CD14-positive monocyte (primary cell): ENCODE results near the gene PTPRD. TPM values are rescaled to one million over a fixed set of nuclear protein-coding genes. Genes with fewer than 3 reads are reported as not detected.

Source experiments
- DNase-seq, 3 donors: peaks; one replicate each; pipeline ENCODE4 v3.0.0-alpha.2; 2011 to 2022
- H2AFZ ChIP-seq: 2 replicates; pipeline ENCODE4 v1.6.0; 2012; ENCODE audit warnings: mild to moderate bottlenecking, low read depth, low read length, inconsistent platforms; ENCODE audit not compliant: insufficient read depth, poor library complexity, severe bottlenecking
- H3K27ac ChIP-seq, 2 donors: 1 replicate in 1 of 2; 2 replicates in 1 of 2; pipeline ENCODE4 v1.5.1; 2012 to 2013; ENCODE audit warnings: low read length in 2 of 2, control low read depth in 1 of 2, inconsistent platforms in 1 of 2, low read depth in 1 of 2, mild to moderate bottlenecking in 1 of 2
- H3K27me3 ChIP-seq, 2 donors: one replicate each; pipeline versions ENCODE4 v1.6.0 to v1.6.1; 2011 to 2013; ENCODE audit warnings: low read length in 2 of 2; ENCODE audit not compliant: control insufficient read depth in 2 of 2, insufficient read depth in 2 of 2
- H3K36me3 ChIP-seq, 2 donors: replicated peaks in 1 of 2; 1 replicate in 1 of 2; 2 replicates in 1 of 2; pipeline versions ENCODE4 v1.5.1 to v1.6.1; 2012 to 2013; ENCODE audit warnings: low read length in 2 of 2, control low read depth in 1 of 2, inconsistent platforms in 1 of 2, mild to moderate bottlenecking in 1 of 2; ENCODE audit not compliant: insufficient read depth in 2 of 2, control insufficient read depth in 1 of 2
- H3K4me1 ChIP-seq, 2 donors: 1 replicate in 1 of 2; 2 replicates in 1 of 2; pipeline versions ENCODE4 v1.5.1 to v1.6.1; 2012 to 2013; ENCODE audit warnings: low read length in 2 of 2, control low read depth in 1 of 2, inconsistent platforms in 1 of 2, mild to moderate bottlenecking in 1 of 2, moderate library complexity in 1 of 2; ENCODE audit not compliant: insufficient read depth in 2 of 2, control insufficient read depth in 1 of 2
- H3K4me2 ChIP-seq: replicated peaks from 2 replicates; pipeline ENCODE3; 2012; ENCODE audit warnings: low read length, moderate library complexity, mild to moderate bottlenecking; ENCODE audit not compliant: poor library complexity, severe bottlenecking; ENCODE audit errors: extremely low read depth
- H3K4me3 ChIP-seq, 3 experiments: fragments of 200-600 bp in 1 of 3; sonication (generic) in 1 of 3; replicated peaks in 1 of 3; 1 replicate in 2 of 3; 2 replicates in 1 of 3; pipeline ENCODE4 v1.5.1; 2011 to 2013; ENCODE audit warnings: low read length in 3 of 3, mild to moderate bottlenecking in 3 of 3, control low read depth in 2 of 3, low read depth in 2 of 3, inconsistent platforms in 1 of 3, moderate library complexity in 1 of 3
- H3K79me2 ChIP-seq: 2 replicates; pipeline ENCODE4 v1.6.0; 2012; ENCODE audit warnings: mild to moderate bottlenecking, control low read depth, inconsistent platforms, low read length, moderate library complexity; ENCODE audit not compliant: insufficient read depth
- H3K9ac ChIP-seq: 2 replicates; pipeline ENCODE4 v1.6.0; 2017; ENCODE audit warnings: low read length, mild to moderate bottlenecking; ENCODE audit not compliant: insufficient read depth, poor library complexity, severe bottlenecking
- H3K9me3 ChIP-seq, 2 donors: replicated peaks in 1 of 2; 1 replicate in 1 of 2; 2 replicates in 1 of 2; pipeline versions ENCODE4 v1.5.1 to v1.6.1; 2012 to 2013; ENCODE audit warnings: low read length in 2 of 2, control low read depth in 1 of 2; ENCODE audit not compliant: control insufficient read depth in 1 of 2, insufficient read depth in 1 of 2
- H4K20me1 ChIP-seq: 2 replicates; pipeline ENCODE4 v1.6.0; 2012; ENCODE audit warnings: mild to moderate bottlenecking, low read length, control low read depth, moderate library complexity; ENCODE audit not compliant: insufficient read depth
- H3K27ac Mint-ChIP-seq, 7 donors: one replicate each; pipeline ENCODE4 v1.8.0; 2020; ENCODE audit warnings: mild to moderate bottlenecking in 7 of 7, mixed read lengths in 7 of 7, moderate library complexity in 6 of 7, inconsistent platforms in 2 of 7
- H3K27me3 Mint-ChIP-seq, 3 donors: one replicate each; pipeline ENCODE4 v1.8.0; 2021 to 2022; ENCODE audit warnings: low read depth in 3 of 3, mild to moderate bottlenecking in 3 of 3, mixed read lengths in 3 of 3, moderate library complexity in 3 of 3, inconsistent platforms in 1 of 3
- H3K36me3 Mint-ChIP-seq, 2 donors: one replicate each; pipeline ENCODE4 v1.8.0; 2020; ENCODE audit warnings: mixed read lengths in 2 of 2, inconsistent platforms in 1 of 2, mild to moderate bottlenecking in 1 of 2
- H3K4me1 Mint-ChIP-seq: one replicate; pipeline ENCODE4 v1.8.0; 2020; ENCODE audit warnings: mild to moderate bottlenecking, mixed read lengths
- H3K4me3 Mint-ChIP-seq, 2 donors: one replicate each; pipeline ENCODE4 v1.8.0; 2020; ENCODE audit warnings: mild to moderate bottlenecking in 2 of 2, mixed read lengths in 2 of 2, moderate library complexity in 1 of 2
- H3K9me3 Mint-ChIP-seq, 7 donors: one replicate each; pipeline ENCODE4 v1.8.0; 2020 to 2022; ENCODE audit warnings: mixed read lengths in 7 of 7, mild to moderate bottlenecking in 6 of 7, moderate library complexity in 6 of 7, inconsistent platforms in 2 of 7
- CTCF ChIP-seq: fragments of 200-600 bp; IDR thresholded peaks from one replicate; pipeline ENCODE4 v1.8.0; 2022; ENCODE audit warnings: antibody characterized with exemption, mild to moderate bottlenecking
- WGBS: methylation state at CpG from one replicate; pipeline ENCODE4 v1.1.5; 2013; ENCODE audit warnings: missing lambda C conversion rate; ENCODE audit not compliant: insufficient coverage; 5-methylcytosine and 5-hydroxymethylcytosine counted together
- intact Hi-C, 2 donors: fragments of 100-400 bp; cut with micrococcal nuclease; formaldehyde crosslinking; loops; one replicate each; pipeline versions ENCODE4 v1.15.0 to v1.15.1; 2023
- polyA plus RNA-seq, 3 donors: library from polyadenylated mRNA; depleted of rRNA in 1 of 3; unstranded in 2 of 3; stranded (reverse) in 1 of 3; fragments of 300-500 nt in 2 of 3; fragments of >200 nt in 1 of 3; fragmentation: Illumina TruSeq in 2 of 3; gene quantifications; 1 replicate in 2 of 3; 2 replicates in 1 of 3; pipeline ENCODE4 v1.2.3, GENCODE V29; 2012 to 2021

Gene PTPRD
- polyA plus RNA-seq, 3 donors = not detected

GRCh38 chr9:10052181-10052580 lies 560.6 kb downstream of the PTPRD start:
- Histone ChIP-seq H3K27ac (no peak overlapping the region), H3K9me3 (no peaks in the 10 kb centered on the region), H4K20me1 (no peaks in the 10 kb centered on the region), H3K4me3 (no peak overlapping the region), H3K9ac (no peak overlapping the region), H3K36me3 (no peaks in the 10 kb centered on the region), H3K27me3 (no peaks in the 10 kb centered on the region), H3K4me2 (no peak overlapping the region), H3K4me1 (no peaks in the 10 kb centered on the region), H2AFZ (no peak overlapping the region), H3K79me2 (no peaks in the 10 kb centered on the region)
- Mint-ChIP-seq H3K4me3 (no peak overlapping the region), H3K27me3 (peaks cover 0 to 2% (median 0%) of the 10 kb centered on the region in 3 donors), H3K27ac (no peak overlapping the region), H3K9me3 (no peaks in the 10 kb centered on the region), H3K4me1 (no peaks in the 10 kb centered on the region), H3K36me3 (no peaks in the 10 kb centered on the region)
- intact Hi-C loops = no loop called here
- no peak for TF ChIP-seq CTCF
- no CpG with 5 or more reads among the region's 1 CpG for WGBS
- no peak for DNase-seq

- Histone ChIP-seq H3K27me3 (no peaks in the 10 kb centered on the region), H3K4me2 (no peak overlapping the region), H3K4me1 (no peaks in the 10 kb centered on the region), H3K9me3 (no peaks in the 10 kb centered on the region), H3K36me3 (no peaks in the 10 kb centered on the region), H3K27ac (no peak overlapping the region), H3K4me3 (no peak overlapping the region), H4K20me1 (no peaks in the 10 kb centered on the region), H3K9ac (no peak overlapping the region), H3K79me2 (no peaks in the 10 kb centered on the region), H2AFZ (no peak overlapping the region)
- H3K4me1 Mint-ChIP-seq = no peaks in the 10 kb centered on the region
- H3K4me3 Mint-ChIP-seq = no peak overlapping the region
- no peak for DNase-seq
- no peaks in the 10 kb centered on the region for H3K9me3 Mint-ChIP-seq
- H3K27me3 Mint-ChIP-seq = peaks cover 0 to 2% (median 0%) of the 10 kb centered on the region in 3 donors
- no peak for TF ChIP-seq CTCF
- H3K36me3 Mint-ChIP-seq = no peaks in the 10 kb centered on the region
- H3K27ac Mint-ChIP-seq = no peak overlapping the region
- WGBS = 73% methylated on average over 3 of the region's 4 CpGs
- intact Hi-C loops = no loop called here
Observed at GRCh38 chr9:10050016-10050415, 562.8 kb downstream of the PTPRD start.
